Measurements from ENCODE around the gene SLC25A21.

DNA sequence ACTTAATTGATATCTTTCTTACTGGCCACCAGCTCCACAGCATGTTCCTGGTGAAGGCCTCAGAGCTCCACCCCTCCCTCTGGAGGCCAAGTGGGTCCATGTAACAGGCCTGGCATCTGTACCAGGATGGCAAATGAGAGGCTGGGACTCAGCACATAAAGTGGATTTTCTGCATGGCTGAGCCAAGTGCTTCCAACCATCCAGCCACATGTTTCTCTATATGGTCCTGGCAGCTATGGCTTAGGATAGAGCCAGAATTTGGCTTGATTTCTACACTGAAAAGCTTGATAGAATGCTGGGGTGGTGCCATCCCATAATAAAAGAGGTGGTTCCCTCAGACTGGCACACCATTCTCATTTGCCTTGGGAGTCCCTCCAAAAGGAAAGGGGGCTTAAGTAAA is 416.6 kb downstream of the SLC25A21 start:
- TF ChIP-seq POLR2A (IDR thresholded peaks at IDR 0.05; ENCODE audit: low read depth, low read length) (no peak), TAF1 (IDR thresholded peaks at IDR 0.05; ENCODE audit: borderline replicate concordance, low read depth, low read length) (no peak), POLR2AphosphoS5 (IDR thresholded peaks at IDR 0.05; ENCODE audit: low read depth, low read length) (no peak)
